WTC11 (cell line): ENCODE results near the gene XPR1.

Experiments used
- ATF1 ChIP-seq: sonication (generic); formaldehyde crosslinking; IDR thresholded peaks from 2 replicates; pipeline ENCODE4 v1.8.1; 2023; ENCODE audit warnings: mild to moderate bottlenecking, moderate library complexity, missing genetic modification reagents
- CREB1 ChIP-seq: sonication (generic); formaldehyde crosslinking; IDR thresholded peaks from 2 replicates; pipeline ENCODE4 v1.8.0; 2023; ENCODE audit warnings: mild to moderate bottlenecking, missing genetic modification reagents
- CTCF ChIP-seq: fragments of 200-600 bp; IDR thresholded peaks from 2 replicates; pipeline ENCODE4 v1.8.0; 2022; ENCODE audit warnings: antibody characterized with exemption
- E2F1 ChIP-seq: sonication (generic); formaldehyde crosslinking; IDR thresholded peaks from 2 replicates; pipeline ENCODE4 v1.8.0; 2022; ENCODE audit warnings: mild to moderate bottlenecking, missing genetic modification reagents
- ESRRA ChIP-seq: sonication (generic); formaldehyde crosslinking; IDR thresholded peaks from 2 replicates; pipeline ENCODE4 v1.8.1; 2022; ENCODE audit warnings: mild to moderate bottlenecking, missing genetic modification reagents, borderline replicate concordance
- MXD4 ChIP-seq: fragments of 250-450 bp; sonication (Bioruptor Pico); IDR thresholded peaks from 2 replicates; pipeline ENCODE4 v1.8.0; 2021; ENCODE audit warnings: mild to moderate bottlenecking, moderate library complexity, borderline replicate concordance
- NFE2L1 ChIP-seq: sonication (generic); formaldehyde crosslinking; IDR thresholded peaks from 2 replicates; pipeline ENCODE4 v1.8.1; 2023; ENCODE audit warnings: missing genetic modification reagents
- NR1H2 ChIP-seq: sonication (generic); formaldehyde crosslinking; IDR thresholded peaks from 2 replicates; pipeline ENCODE4 v1.9.0; 2021; ENCODE audit warnings: mild to moderate bottlenecking, moderate library complexity, missing genetic modification reagents
- NR3C1 ChIP-seq: sonication (generic); formaldehyde crosslinking; conservative IDR thresholded peaks from 2 replicates; pipeline ENCODE4 v1.8.1; 2023; ENCODE audit warnings: low read depth, mild to moderate bottlenecking, missing genetic modification reagents
- RELA ChIP-seq: sonication (generic); formaldehyde crosslinking; IDR thresholded peaks from 2 replicates; pipeline ENCODE4 v1.8.1; 2022; ENCODE audit warnings: missing genetic modification reagents, mild to moderate bottlenecking, borderline replicate concordance
- SMAD3 ChIP-seq: sonication (generic); formaldehyde crosslinking; IDR thresholded peaks from 2 replicates; pipeline ENCODE4 v1.8.0; 2022; ENCODE audit warnings: missing genetic modification reagents, mild to moderate bottlenecking, borderline replicate concordance
- TCF7 ChIP-seq: sonication (generic); formaldehyde crosslinking; IDR thresholded peaks from 2 replicates; pipeline ENCODE4 v1.8.0; 2022; ENCODE audit warnings: mild to moderate bottlenecking, low read depth, missing genetic modification reagents, moderate library complexity
- USF2 ChIP-seq: sonication (generic); formaldehyde crosslinking; IDR thresholded peaks from 2 replicates; pipeline ENCODE4 v1.8.1; 2023; ENCODE audit warnings: mild to moderate bottlenecking, missing genetic modification reagents, moderate library complexity
- ZNF281 ChIP-seq: sonication (generic); formaldehyde crosslinking; IDR thresholded peaks from 2 replicates; pipeline ENCODE4 v1.8.0; 2023; ENCODE audit warnings: mild to moderate bottlenecking, missing genetic modification reagents

- TF ChIP-seq CTCF: no peak
- no peak for TF ChIP-seq NFE2L1 (CRISPR knock-in tag)
- TF ChIP-seq E2F1: no peak
- TF ChIP-seq RELA (CRISPR knock-in tag): no peak
- TF ChIP-seq CREB1 (CRISPR knock-in tag): no peak
- TF ChIP-seq SMAD3 (CRISPR knock-in tag): no peak
- no peak for TF ChIP-seq MXD4 (CRISPR knock-in tag)
- no peak for TF ChIP-seq NR3C1
- no peak for TF ChIP-seq USF2 (CRISPR knock-in tag)
- TF ChIP-seq ESRRA (CRISPR knock-in tag): no peak
- TF ChIP-seq ZNF281 (CRISPR knock-in tag): no peak
- no peak for TF ChIP-seq TCF7
- no peak for TF ChIP-seq NR1H2
- no peak for TF ChIP-seq ATF1
Measured at GRCh38 chr1:180939711-180940103, 307.9 kb downstream of the XPR1 start.
